ENCODE measurements around the gene SEBOX. TPM values are rescaled to one million over a fixed set of nuclear protein-coding genes. Genes with fewer than 3 reads are reported as not detected.

The SEBOX gene
- polyA plus RNA-seq, 3 donors, result not detected

DNA sequence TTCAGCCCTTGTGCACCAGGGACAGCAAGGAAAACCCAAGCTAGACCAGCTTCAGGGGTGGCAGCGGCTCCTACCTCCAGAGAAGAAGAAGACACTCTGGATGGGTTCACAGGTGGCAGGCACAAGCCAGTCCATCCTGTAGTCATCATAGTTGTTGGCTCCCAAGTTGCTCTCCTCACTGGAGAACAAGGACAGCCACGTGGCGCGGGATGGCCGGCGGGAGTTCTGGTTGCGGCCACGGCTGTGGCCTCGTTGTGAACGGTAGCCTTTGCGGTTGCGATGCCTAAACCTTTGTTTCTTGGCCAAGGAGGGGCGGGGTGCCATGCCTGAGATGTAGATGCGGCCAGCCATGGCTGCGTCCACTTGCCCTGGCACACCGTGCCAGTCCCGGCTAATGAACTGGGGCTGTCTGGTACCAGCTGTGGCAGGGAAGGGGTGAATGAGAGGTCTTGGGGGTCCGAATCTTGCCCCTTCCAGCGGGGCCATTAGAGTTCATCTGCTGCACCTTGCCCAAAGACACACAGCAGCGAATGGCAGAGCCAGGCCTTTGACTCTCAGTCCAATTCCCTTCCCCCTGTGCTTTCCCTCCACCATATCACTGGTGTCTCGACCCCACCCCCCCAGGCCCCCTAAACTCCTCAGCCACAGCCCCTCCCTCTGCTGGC is 2.8 kb upstream of the SEBOX start:
- peaks cover 4% of the 10 kb centered on the region for H4K20me1 ChIP-seq (ENCODE audit: insufficient read depth, low read length)
- peaks cover under 1 to 3% of the 10 kb centered on the region in 2 donors for H3K9me3 ChIP-seq (replicated peaks in 1 of 2; ENCODE audit: control insufficient read depth in 1 of 2, insufficient read depth in 1 of 2, low read length in 2 of 2)
- no peaks in the 10 kb centered on the region for H3K79me2 ChIP-seq (ENCODE audit: insufficient read depth, low read length)
- H3K4me3 Mint-ChIP-seq, result peak overlapping the region in 1 of 2 donors; percentile 12
- peaks cover 4 to 10% of the 10 kb centered on the region in 2 donors for H3K27me3 ChIP-seq (ENCODE audit: control insufficient read depth in 2 of 2, insufficient read depth in 2 of 2, low read length in 2 of 2)
- TF ChIP-seq, protein P1, sequence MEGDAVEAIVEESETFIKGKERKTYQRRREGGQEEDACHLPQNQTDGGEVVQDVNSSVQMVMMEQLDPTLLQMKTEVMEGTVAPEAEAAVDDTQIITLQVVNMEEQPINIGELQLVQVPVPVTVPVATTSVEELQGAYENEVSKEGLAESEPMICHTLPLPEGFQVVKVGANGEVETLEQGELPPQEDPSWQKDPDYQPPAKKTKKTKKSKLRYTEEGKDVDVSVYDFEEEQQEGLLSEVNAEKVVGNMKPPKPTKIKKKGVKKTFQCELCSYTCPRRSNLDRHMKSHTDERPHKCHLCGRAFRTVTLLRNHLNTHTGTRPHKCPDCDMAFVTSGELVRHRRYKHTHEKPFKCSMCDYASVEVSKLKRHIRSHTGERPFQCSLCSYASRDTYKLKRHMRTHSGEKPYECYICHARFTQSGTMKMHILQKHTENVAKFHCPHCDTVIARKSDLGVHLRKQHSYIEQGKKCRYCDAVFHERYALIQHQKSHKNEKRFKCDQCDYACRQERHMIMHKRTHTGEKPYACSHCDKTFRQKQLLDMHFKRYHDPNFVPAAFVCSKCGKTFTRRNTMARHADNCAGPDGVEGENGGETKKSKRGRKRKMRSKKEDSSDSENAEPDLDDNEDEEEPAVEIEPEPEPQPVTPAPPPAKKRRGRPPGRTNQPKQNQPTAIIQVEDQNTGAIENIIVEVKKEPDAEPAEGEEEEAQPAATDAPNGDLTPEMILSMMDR (IDR thresholded peaks at IDR 0.05), result no peak
- peaks cover 29 to 31% of the 10 kb centered on the region in 2 donors for H3K36me3 ChIP-seq (replicated peaks in 1 of 2; ENCODE audit: control insufficient read depth in 1 of 2, insufficient read depth in 2 of 2, low read length in 2 of 2)
- no peak overlapping the region for H2AFZ ChIP-seq (ENCODE audit: insufficient read depth, low read depth, low read length, poor library complexity, severe bottlenecking)
- no peak overlapping the region for H3K9ac ChIP-seq (ENCODE audit: insufficient read depth, low read length, poor library complexity, severe bottlenecking)
- H3K4me3 ChIP-seq (replicated peaks in 1 of 3; ENCODE audit: low read depth in 2 of 3, low read length in 3 of 3), result no peak overlapping the region
- H3K4me1 Mint-ChIP-seq, result peaks cover 26% of the 10 kb centered on the region
- intact Hi-C loops (cut with micrococcal nuclease), result no loop called here
- H3K4me1 ChIP-seq (ENCODE audit: control insufficient read depth in 1 of 2, insufficient read depth in 2 of 2, low read length in 2 of 2), result peaks cover 23 to 32% of the 10 kb centered on the region in 2 donors
- H3K9me3 Mint-ChIP-seq, result no peaks in the 10 kb centered on the region
- H3K27me3 Mint-ChIP-seq (ENCODE audit: low read depth in 3 of 3), result peaks cover 8 to 20% (median 10%) of the 10 kb centered on the region in 3 donors
- no peak overlapping the region for H3K4me2 ChIP-seq (replicated peaks; ENCODE audit: extremely low read depth, low read length, poor library complexity, severe bottlenecking)
- H3K27ac ChIP-seq (ENCODE audit: low read depth in 1 of 2, low read length in 2 of 2), result no peak overlapping the region
- H3K36me3 Mint-ChIP-seq, result peaks cover 25 to 48% of the 10 kb centered on the region in 2 donors
- 94% methylated on average over 19 of the region's 21 CpGs for WGBS (ENCODE audit: insufficient coverage)
- DNase-seq, result no peak
- no peak overlapping the region for H3K27ac Mint-ChIP-seq

DNA sequence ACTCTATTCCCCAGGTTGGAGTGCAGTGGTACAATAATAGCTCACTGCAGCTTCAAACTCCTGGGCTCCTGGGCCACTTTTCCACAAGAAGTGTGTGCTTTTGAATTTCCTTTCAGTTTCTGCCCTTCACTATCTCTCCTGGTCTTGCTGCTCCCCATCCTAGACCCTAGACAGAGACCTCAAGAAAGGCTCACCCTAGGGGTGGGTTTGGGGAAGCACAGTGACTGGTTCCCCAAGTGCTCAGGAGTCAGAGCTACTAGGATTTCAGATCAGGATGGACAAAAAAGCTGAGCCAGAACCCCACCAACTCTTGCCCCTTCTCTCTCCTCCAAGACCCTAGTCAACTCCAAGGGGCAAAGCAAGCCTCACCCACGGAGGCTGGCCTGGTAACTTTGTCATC is 1.6 kb upstream of the SEBOX start:
- 100% methylated on average over 1 of the region's 1 CpG for WGBS (ENCODE audit: insufficient coverage)
- H3K27me3 Mint-ChIP-seq (ENCODE audit: low read depth in 3 of 3), result peaks cover 2 to 9% (median 3%) of the 10 kb centered on the region in 3 donors

More for the DNA sequence above, 1.6 kb upstream of the SEBOX start:
- Mint-ChIP-seq H3K27ac (peak overlapping the region in 2 of 7 donors; percentile 11 to 54), H3K4me3 (no peak overlapping the region), H3K36me3 (peaks cover 34 to 60% of the 10 kb centered on the region in 2 donors), H3K4me1 (peaks cover 17% of the 10 kb centered on the region), H3K9me3 (no peaks in the 10 kb centered on the region)
- intact Hi-C loops (cut with micrococcal nuclease), result no loop called here
- Histone ChIP-seq H3K27ac (ENCODE audit: low read depth in 1 of 2, low read length in 2 of 2) (no peak overlapping the region), H3K4me1 (ENCODE audit: control insufficient read depth in 1 of 2, insufficient read depth in 2 of 2, low read length in 2 of 2) (peaks cover 14 to 20% of the 10 kb centered on the region in 2 donors), H3K79me2 (ENCODE audit: insufficient read depth, low read length) (no peaks in the 10 kb centered on the region), H3K9me3 (replicated peaks in 1 of 2; ENCODE audit: control insufficient read depth in 1 of 2, insufficient read depth in 1 of 2, low read length in 2 of 2) (no peaks in the 10 kb centered on the region), H3K36me3 (replicated peaks in 1 of 2; ENCODE audit: control insufficient read depth in 1 of 2, insufficient read depth in 2 of 2, low read length in 2 of 2) (peaks cover 40 to 41% of the 10 kb centered on the region in 2 donors), H3K4me2 (replicated peaks; ENCODE audit: extremely low read depth, low read length, poor library complexity, severe bottlenecking) (no peak overlapping the region), H3K9ac (ENCODE audit: insufficient read depth, low read length, poor library complexity, severe bottlenecking) (no peak overlapping the region), H3K4me3 (replicated peaks in 1 of 3; ENCODE audit: low read depth in 2 of 3, low read length in 3 of 3) (no peak overlapping the region), H2AFZ (ENCODE audit: insufficient read depth, low read depth, low read length, poor library complexity, severe bottlenecking) (no peak overlapping the region), H4K20me1 (ENCODE audit: insufficient read depth, low read length) (peaks cover 9% of the 10 kb centered on the region), H3K27me3 (ENCODE audit: control insufficient read depth in 2 of 2, insufficient read depth in 2 of 2, low read length in 2 of 2) (peaks cover 0 to under 1% of the 10 kb centered on the region in 2 donors)
- TF ChIP-seq, protein P1 (IDR thresholded peaks at IDR 0.05), result no peak
- no peak for DNase-seq

Measured in CD14-positive monocyte (primary cell).